HT1080 (cell line): Measurements from ENCODE around the gene DDAH1. TPM values are rescaled to one million over a fixed set of nuclear protein-coding genes. Genes with fewer than 3 reads are reported as not detected.
A peak's percentile ranks its signal among the peaks of the same experiment; 100 is the strongest.
"Not testable (repeated sequence)": the region's sequence is repeated elsewhere in the genome, so short reads cannot be mapped to it uniquely, and the experiment has no call there.

ENCODE experiments used
- DNase-seq: peaks from one replicate; pipeline ENCODE4 v3.0.0-alpha.2; 2015; ENCODE audit warnings: low read depth
- total RNA-seq: library from RNA; depleted of rRNA; stranded (reverse); fragments of >200 nt; shearing (Covaris generic); gene quantifications from 2 replicates; pipeline ENCODE4 v1.2.3, GENCODE V29; 2014

The DDAH1 gene
- total RNA-seq, 1 experiment from 2014 or later: 94.2 TPM

DNA sequence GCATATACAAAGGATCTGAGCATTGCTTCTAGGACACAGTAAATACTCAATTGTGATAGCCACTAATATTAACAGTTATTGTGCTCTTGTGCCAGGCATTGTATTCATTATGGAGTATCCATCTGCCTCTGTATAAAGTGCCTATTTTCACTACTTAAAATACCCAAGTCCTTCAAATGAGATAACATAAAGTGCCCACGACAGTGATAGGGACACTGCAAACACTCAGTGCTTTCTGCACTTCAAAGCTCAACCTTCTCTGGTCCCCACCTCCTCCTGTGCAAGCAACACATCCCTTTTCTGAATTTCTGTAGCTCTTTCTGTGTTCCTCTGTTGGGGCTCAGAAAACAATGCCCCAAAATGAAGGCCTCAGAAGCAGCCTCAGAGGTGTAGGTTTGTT is 6.6 kb upstream of the DDAH1 start:
- DNase-seq: no peak

GRCh38 chr1:85470130-85470529 is 5.2 kb upstream of the DDAH1 start:
- DNase-seq: not testable (repeated sequence)

DNA sequence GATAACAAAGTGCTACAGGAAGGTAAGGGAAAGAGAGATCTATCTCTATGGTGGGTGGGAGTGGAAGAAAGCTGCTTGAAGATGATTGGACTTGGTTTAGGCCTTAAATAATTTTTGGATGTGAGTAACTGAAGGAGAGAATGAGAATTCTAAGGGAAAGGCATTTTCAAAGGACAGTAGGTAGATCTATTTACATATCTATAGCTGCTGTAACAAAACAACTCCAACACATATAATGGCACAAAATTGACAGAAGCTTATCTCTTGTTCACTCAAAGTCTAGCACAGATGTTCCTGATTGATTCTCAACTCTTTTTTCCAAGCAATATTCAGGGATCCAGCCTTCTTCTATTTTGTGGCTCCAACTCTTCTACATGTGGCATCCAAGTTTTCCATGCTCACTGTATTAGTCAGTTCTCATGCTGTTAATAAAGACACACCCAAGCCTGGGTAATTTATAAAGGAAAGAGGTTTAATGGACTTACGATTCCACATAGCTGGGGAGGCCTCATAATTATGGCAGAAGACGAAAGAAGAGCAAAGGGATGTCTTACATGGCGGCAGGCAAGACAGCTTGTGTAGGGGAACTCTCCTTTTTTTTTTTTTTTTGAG is 3.1 kb upstream of the DDAH1 start:
- DNase-seq: no peak

DNA sequence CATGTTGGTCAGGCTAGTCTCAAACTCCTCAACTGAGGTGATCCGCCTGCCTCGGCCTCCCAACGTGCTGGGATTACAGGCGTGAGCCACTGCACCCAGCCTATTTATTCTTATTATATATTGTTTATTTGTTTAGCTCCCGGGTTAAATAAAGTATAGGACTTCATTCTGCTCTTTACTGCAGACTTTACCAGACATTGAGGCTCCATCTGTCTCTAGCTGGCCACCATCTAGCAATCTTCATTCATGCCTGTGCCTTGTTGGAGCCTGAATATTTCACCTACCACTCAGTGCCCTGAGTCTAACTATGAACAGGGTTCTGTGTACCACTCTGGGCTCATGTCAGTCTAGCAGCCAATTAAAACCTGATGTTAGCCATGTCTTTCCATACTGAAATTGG is 2.1 kb upstream of the DDAH1 start:
- DNase-seq: no peak

DNA sequence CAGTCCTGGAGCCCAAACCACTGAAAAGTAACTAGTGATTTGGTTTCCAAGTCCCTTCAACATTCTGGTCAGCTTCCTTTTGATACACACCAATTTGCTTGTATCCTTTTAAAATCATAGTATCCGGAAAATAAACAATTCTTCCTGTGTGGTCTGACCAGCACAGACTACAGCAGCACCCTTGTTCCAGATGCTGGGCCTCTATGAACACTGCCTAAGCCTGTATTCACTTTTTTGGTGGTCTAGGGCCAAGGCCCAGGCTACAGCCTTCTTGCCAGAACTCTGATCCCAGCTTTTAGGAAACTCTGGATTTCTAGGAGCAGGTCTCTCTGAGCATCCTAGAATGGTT is 801 bp upstream of the DDAH1 start:
- no peak for DNase-seq

GRCh38 chr1:85464497-85465098 is 361 bp downstream of the DDAH1 start:
- peak; percentile 87 for DNase-seq

GRCh38 chr1:85463731-85464496 is 1.0 kb downstream of the DDAH1 start:
- DNase-seq: peak; percentile 39

DNA sequence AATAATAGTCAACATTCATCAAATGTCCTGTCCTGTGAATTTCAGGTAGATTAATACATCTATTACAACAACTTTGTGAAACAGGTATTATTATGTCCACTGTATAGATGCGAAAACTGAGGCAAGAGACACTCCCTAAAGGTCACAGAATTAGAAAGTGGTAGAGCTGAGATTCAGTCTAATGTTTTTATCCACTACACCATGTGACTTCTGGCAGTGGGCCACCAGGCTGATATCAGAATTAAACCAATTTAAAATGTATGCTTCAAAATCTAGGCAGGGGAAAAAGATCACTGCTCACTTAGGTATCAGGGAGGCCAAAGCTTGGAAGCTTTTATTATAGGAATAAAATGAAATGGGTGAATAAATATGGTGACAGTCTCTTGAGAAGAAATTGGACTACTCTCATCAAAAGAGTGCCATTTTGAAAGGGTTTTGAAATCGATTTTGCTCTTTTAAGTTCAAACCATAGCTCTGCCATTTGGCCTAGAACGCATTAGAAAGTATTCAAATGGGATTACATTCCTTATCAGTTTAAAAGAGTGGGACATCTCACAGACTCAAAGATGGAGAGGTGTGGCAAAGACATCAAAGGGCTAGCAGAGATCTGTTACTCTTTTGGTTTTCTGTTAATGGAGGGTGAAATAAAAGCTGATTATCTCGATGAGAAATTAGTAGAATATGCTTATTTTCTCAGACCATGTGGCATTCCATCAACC is 1.9 kb downstream of the DDAH1 start:
- no peak for DNase-seq

DNA sequence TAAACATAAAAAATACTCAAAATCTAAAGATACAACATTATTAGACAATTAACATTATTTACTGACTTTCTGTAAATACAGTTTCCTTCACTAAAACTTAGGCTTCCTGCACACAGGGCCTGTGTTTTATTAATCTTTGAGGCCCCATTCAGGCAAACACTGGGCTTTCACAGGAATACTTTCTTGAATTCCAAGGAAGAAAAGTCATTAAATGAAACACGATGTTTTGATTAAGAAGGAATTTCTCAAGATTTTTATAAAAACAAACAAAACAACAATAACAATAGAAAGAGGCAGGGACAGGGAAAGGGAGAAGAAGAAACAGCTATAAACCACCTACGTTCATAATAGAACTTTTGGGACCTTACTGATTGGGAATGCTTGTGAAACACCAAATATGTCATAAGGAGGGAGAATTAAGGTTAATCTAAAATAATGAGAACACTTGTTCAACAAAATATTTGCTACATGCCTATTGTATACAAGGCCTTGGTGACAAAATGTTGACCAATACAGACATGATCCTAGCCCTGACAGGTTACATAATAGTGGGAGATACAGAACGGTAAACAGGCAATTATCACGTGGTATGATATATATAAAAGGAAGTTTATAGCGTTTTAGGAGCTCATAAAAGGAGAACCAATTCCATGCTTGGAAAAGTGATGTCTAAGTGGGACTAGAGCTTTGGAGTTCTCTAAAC is 3.6 kb downstream of the DDAH1 start:
- no peak for DNase-seq

DNA sequence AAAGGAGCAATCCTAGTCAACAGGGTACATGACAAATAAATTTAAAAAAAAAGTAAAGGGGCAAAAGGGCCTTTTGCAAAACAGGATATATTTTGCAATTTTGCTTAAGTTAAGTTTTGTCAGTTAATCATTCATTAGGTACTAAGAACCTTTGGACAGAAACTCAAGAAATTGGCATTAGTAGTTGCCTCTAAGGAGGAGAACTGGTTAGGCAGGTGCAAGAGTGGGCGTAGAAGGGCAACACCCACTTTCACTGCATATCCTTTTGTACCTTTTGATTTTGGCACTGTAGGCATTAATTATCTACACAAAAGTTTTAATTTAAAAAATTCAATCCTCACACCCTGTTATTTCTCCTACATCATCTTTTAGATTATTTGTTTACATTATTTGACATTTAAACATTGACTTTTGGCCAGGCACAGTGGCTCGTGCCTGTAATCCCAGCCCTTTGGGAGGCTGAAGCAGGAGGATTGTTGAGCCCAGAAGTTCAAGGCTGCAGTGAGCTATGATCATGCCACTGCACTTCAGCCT is 4.3 kb downstream of the DDAH1 start:
- no peak for DNase-seq

DNA sequence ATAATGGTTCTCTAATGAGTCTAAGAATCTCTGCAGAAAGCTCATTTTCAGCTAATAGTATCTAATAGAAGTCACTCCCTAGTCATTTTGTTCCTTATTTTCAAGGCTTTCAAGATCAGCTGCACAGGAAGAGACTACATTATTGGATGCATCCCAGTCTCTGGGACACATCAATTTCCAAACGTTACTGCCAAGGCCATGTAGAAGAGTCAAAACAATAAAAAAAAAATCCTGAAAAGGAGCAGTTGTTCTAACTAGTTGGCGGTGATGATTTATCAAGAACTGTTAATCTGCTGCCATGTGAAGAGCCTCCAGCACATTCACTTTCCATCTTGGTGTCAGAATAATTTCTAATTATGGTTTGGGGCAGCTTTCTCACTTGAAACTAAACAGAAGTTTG is 5.7 kb downstream of the DDAH1 start:
- DNase-seq: no peak

DNA sequence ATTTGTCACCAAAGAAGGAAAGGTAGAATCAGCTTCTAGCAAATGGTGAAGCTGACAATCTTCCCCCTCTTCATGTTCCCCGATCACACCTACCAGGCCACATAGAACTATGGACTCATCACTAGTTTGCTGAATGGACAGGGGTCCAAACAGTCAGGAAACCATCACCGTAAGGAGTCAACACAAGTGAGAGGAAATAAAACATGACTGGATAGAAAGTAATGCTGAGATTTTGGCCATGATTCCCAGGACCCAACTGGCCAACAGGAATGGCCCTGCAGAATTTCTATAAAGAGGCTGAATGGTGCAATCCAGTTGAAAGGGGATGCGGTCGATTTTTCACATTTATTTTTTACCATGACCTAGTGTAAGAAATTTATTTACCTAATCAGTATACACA is 10.7 kb downstream of the DDAH1 start:
- DNase-seq: no peak

DNA sequence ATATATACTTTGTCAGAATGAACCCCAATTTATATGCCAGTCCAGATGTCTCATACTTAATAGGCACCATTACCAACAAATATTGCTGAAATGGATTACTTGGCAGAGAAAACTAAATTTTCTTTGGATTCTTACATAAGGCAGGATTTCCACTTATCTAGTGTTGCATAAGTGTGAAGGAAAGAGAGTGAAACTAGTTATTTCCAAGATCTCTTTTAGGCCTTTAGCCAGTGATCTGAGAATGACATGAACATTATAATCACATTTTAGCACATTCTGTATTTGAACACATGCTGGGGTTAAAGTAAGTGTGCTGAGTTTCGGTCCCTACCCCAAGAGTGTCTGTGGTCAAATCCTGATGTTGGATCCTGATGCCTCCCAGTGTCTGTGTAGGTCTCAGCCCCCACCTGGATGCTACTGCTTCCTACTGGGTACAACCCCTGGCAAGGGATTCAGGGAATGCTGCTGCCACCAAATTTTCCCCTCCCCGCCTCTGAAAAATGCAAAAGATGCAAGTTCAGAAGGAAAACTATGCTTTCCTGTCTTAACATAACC is 11.2 kb downstream of the DDAH1 start:
- no peak for DNase-seq

DNA sequence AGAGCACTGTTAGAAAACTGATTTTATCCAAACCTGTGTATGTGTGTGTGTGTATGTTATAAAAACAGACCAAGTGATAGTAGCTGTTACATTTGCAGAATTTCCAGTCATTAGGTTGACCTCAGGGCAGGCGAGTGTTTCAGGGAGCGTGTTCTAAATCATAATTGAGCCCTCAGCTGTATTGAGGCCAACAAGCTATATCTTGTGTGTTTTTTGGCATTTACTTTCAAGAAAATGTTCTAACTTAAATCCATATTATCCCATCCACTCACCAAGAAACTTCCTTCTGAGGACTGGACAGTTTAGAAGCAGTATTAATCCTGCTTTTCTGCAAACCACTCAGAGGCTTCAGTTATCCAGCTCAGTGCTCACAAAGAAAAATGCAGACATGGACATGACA is 12.0 kb downstream of the DDAH1 start:
- no peak for DNase-seq

DNA sequence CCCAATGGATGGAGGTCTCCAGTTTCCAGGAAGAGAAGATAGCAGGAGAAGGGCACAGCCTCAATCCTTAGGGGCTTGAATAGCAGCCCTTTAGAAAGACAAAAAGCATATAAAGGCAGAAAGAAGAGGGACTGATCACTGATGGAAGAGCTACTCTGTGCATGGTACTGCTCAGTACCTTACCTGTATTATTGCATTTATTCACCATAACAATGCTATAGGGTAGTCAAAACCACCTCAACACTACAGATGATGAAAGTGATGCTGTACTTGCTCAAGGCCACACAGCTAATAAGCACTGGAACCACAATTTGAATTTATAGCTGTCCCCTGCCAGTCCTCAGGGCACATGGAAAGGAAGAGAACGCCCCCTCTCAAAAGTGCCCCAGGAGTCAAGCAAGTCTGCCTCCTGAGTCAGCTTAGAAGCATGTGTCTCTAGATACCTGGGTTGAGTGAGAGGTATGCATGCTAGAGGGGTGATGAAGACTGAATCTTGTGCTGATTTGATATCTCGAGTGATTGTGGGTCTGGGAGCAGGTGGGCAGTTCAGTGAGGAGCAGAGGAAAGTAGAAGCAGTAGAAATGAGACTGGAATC is 13.6 kb downstream of the DDAH1 start:
- no peak for DNase-seq

- DNase-seq: peak; percentile 26
Measured at GRCh38 chr1:85450832-85451231, 14.1 kb downstream of the DDAH1 start.

DNA sequence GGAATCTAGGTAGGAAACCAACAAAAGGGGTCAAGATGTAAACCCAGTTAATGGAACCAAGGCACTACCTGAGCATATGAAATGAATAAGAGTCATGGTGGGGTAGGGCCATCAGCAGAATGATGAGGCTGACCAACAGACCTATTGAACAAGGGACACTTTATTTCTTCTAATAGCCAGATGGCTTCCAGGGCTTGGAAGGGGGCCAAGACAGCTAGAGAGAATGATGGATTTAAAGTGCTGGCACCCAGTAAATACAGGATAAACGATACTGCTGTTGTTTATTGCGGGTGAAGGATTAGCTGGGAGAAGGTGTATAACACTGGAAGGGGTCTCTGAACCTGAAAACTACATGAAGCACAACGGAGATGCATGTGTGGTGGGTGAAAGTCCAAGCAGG is 15.6 kb downstream of the DDAH1 start:
- no peak for DNase-seq

DNA sequence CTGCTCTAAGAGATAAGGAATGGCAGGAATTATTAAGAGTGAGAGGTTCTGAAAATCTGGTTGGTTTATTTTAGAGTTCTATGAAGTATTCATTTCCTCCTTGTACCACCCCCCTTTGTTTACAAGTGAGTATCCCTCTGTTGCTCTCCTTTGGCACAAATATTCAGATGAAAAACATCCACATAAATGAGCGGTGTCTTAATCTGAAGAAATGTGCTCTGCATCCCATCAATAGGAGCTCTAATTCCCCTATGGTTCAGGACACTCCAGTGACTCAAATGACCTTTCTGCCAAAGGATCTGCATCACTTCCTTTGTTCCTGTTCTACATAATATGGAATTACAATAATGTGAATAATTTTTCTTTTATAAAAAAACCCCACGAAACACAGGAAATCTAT is 16.6 kb downstream of the DDAH1 start:
- peak; percentile 50 for DNase-seq

- no peak for DNase-seq
Measured at GRCh38 chr1:85447006-85447943, 17.7 kb downstream of the DDAH1 start.

DNA sequence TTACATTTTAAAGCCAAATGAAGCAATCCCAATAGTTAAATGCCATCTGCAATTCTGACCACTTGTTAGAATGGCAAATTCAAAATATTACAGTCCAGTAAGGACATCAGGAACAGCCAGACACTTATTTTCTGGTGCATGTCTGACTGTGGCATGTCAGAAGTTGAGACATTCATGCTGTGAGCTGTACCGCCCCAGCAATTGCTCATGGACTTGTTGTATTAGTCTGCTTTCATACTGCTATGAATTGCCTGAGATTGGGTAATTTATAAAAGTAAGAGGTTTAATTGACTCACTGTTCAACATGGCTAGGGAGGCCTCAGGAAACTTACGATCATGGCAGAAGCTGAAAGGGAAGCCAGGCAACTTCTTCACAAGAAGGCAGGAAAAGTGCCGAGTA is 19.1 kb downstream of the DDAH1 start:
- no peak for DNase-seq
